ENCODE results near the gene B4GALT3. TPM values are rescaled to one million over a fixed set of nuclear protein-coding genes. Genes with fewer than 3 reads are reported as not detected.

B4GALT3 gene
- total RNA-seq, 1 donor from 2014 or later: 49.4 TPM

- intact Hi-C loops (cut with micrococcal nuclease): no loop called here
Observed at GRCh38 chr1:161207173-161207572, 29.9 kb upstream of the B4GALT3 start.

GRCh38 chr1:161206411-161207140 is 29.3 kb upstream of the B4GALT3 start:
- intact Hi-C loops (cut with micrococcal nuclease): no loop called here

- intact Hi-C loops (cut with micrococcal nuclease): loop anchor here (1.0 to 2.0 kb wide), 5 partner anchors 17 to 113 kb away; partner anchors contain the start of genes PPOX, SDHC and USP21
Observed at GRCh38 chr1:161201836-161202712, 24.8 kb upstream of the B4GALT3 start, which contains the start of gene NDUFS2. NDUFS2 (plus strand) TSS chr1:161202367; CDS start chr1:161202386, 19 bp downstream.

- intact Hi-C loops (cut with micrococcal nuclease): no loop called here
Observed at GRCh38 chr1:161200992-161201835, 23.9 kb upstream of the B4GALT3 start.

GRCh38 chr1:161200421-161200991 is 23.2 kb upstream of the B4GALT3 start:
- intact Hi-C loops (cut with micrococcal nuclease): no loop called here

- intact Hi-C loops (cut with micrococcal nuclease): no loop called here
Observed at GRCh38 chr1:161199506-161200139, 22.3 kb upstream of the B4GALT3 start.

- intact Hi-C loops (cut with micrococcal nuclease): no loop called here
Observed at GRCh38 chr1:161198897-161199431, 21.7 kb upstream of the B4GALT3 start, which contains the start of gene ADAMTS4. ADAMTS4 (minus strand) TSS chr1:161199054; CDS start chr1:161198627, 427 bp downstream.

- intact Hi-C loops (cut with micrococcal nuclease): no loop called here
Observed at GRCh38 chr1:161198194-161198896, 21.0 kb upstream of the B4GALT3 start.

- intact Hi-C loops (cut with micrococcal nuclease): no loop called here
Observed at GRCh38 chr1:161197560-161198193, 20.4 kb upstream of the B4GALT3 start.

- intact Hi-C loops (cut with micrococcal nuclease): no loop called here
Observed at GRCh38 chr1:161196521-161197451, 19.5 kb upstream of the B4GALT3 start.

GRCh38 chr1:161196111-161196510 is 18.8 kb upstream of the B4GALT3 start:
- intact Hi-C loops (cut with micrococcal nuclease): no loop called here

GRCh38 chr1:161195171-161195570 is 17.9 kb upstream of the B4GALT3 start:
- intact Hi-C loops (cut with micrococcal nuclease): no loop called here

GRCh38 chr1:161193561-161194235 is 16.4 kb upstream of the B4GALT3 start:
- intact Hi-C loops (cut with micrococcal nuclease): no loop called here

GRCh38 chr1:161192476-161193465 is 15.5 kb upstream of the B4GALT3 start:
- intact Hi-C loops (cut with micrococcal nuclease): loop anchor here (1.0 kb wide), 3 partner anchors 10 to 190 kb away; no protein-coding TSS in a partner anchor

GRCh38 chr1:161191971-161192370 is 14.7 kb upstream of the B4GALT3 start:
- intact Hi-C loops (cut with micrococcal nuclease): loop anchor here (1.0 kb wide), 3 partner anchors 10 to 190 kb away; no protein-coding TSS in a partner anchor

Data from T-helper 2 cell treated with Interferon-gamma antibody and Interleukin-4, amounts not matched to agents 100 ng/mL and 5 ng/mL, for 36 hours (primary cell).